Measurements from ENCODE around the gene ZNF791.
"Not testable (repeated sequence)": the region's sequence is repeated elsewhere in the genome, so short reads cannot be mapped to it uniquely, and the experiment has no call there.

Gene ZNF791

GRCh38 chr19:12636631-12637030 lies 25.9 kb downstream of the ZNF791 start:
- no peak for DNase-seq

DNA sequence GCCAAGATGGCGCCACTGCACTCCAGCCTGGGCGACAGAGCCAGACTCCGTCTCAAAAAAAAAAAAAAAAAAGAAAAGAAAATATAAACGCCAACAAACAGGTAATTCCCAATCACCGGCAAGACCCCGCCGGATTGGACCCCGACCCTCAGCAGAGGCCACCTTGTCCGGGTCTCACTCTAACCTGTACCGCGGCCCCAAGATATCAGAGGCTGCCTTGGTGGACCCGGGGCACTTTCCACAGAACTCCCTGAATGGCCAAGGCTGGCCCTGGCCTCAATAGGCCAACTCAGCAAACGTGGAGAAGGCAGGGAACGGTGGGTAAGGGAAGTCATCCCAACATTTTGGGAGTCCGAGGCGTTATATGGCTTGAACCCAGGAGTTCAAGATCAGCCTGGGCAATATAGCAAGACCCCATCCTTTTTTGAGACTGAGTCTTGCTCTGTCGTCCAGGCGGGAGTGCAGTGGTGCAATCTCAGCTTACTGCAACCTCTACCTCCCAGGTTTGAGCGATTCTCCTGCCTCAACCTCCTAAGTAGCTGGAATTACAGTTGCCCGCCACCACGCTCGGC lies 28.0 kb downstream of the ZNF791 start:
- DNase-seq: no peak

- DNase-seq: peak; percentile 56
Observed at GRCh38 chr19:12639901-12640613, 29.3 kb downstream of the ZNF791 start.

- DNase-seq: no peak
Observed at GRCh38 chr19:12641456-12641855, 30.7 kb downstream of the ZNF791 start.

GRCh38 chr19:12642506-12642905 lies 31.8 kb downstream of the ZNF791 start:
- DNase-seq: no peak

DNA sequence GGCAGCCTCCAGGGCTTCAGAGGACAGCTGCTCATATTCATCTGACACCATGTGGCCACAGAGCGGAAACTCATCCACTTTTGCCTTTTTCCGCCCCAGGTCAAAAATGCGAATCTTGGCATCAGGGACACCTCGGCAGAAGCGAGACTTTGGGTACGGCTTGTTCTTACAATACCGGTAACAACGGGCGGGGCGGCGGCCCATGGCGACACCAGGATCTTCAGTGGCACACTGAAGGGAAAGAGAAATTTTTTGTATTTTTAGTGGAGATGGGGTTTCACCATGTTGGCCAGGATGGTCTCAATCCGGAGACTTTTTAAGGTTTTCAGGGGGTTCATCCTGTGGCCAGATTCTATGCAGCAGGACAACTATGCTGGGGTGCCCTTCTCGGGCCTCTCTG lies 33.0 kb downstream of the ZNF791 start:
- DNase-seq: not testable (repeated sequence)

- no peak for DNase-seq
Observed at GRCh38 chr19:12646551-12646950, 35.8 kb downstream of the ZNF791 start.

- no peak for DNase-seq
Observed at GRCh38 chr19:12647047-12647446, 36.3 kb downstream of the ZNF791 start.

- DNase-seq: no peak
Observed at GRCh38 chr19:12647490-12648071, 36.9 kb downstream of the ZNF791 start.

DNA sequence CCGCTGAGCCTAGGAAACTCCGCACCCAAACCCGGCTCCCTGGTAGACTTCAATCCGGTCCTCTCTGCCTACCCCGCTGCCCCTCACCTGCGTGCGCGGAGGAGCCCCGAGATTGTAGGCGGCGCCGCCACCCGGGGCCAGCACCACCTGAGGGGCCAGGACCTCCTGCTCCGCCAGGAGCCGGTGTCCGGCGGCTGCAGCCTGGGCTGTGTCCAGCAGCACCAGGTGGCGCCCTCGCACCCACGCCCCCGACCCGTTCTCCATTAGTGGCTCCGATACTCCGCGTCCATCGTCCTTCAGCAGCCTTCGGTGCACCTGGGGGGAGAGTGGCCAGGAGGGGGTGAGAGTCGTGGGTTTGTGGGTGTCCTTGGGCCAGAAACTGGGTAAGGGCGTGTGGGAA lies 37.4 kb downstream of the ZNF791 start:
- no peak for DNase-seq

DNA sequence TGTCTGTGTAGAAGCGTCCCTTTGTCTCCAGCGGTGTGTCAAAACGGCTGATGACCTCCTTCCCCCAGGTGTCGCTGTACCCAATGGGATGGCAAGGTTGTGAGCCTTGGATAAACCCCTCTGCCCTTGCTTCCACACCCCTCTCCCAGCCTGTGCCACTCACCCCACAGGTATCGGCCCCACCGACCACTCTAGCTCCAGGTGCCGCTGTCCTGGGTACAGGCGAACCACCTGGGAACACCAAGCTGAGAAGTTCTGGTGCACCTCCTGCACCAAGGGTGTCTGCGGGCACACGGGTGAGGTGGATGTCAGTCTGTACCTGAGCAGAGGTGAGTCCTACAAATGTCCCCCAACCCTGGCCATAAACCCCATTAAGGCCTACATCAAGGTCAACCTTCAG lies 39.2 kb downstream of the ZNF791 start:
- DNase-seq: no peak

DNA sequence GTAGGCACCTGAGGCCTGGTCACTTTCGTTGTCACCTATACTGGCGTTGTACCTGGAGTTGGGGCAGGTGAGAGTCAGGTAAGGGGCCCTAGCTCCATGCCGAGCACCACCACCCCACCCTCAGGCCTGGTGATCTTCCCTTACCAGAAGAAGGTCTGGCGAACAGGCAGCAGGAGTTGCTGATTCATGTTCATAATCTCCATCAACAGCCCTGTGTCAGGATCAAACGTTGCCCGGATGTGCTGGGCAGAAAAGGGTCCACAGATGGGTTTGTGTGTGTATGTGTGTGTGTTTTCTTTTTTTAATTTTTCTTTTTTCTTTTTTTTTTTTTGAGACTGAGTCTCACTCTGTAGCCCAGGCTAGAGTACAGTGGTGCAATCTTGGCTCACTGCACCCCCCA lies 41.5 kb downstream of the ZNF791 start:
- DNase-seq: no peak

- no peak for DNase-seq
Observed at GRCh38 chr19:12655546-12655945, 44.8 kb downstream of the ZNF791 start.

GRCh38 chr19:12656899-12657571 lies 46.3 kb downstream of the ZNF791 start:
- DNase-seq: no peak

DNA sequence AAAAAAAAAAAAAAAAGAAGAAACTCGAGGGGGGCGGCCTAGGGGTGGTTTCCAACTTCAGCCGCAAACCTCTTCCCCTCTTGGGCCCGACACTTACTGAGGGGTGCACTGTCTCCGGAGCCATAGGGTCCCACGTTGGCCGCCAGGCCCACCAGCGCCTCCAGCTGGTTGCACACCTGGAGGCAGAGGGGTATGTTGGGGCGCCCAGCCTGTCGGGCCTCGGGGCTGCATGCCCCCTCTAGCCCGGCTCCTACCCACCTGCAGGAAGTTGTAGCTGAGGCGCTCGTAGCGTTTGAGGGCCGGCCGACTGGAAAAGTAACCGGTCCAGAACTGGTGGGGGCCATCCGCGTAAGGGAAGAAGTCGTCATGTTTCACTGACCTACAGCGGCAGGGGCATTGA lies 47.2 kb downstream of the ZNF791 start:
- DNase-seq: no peak

DNA sequence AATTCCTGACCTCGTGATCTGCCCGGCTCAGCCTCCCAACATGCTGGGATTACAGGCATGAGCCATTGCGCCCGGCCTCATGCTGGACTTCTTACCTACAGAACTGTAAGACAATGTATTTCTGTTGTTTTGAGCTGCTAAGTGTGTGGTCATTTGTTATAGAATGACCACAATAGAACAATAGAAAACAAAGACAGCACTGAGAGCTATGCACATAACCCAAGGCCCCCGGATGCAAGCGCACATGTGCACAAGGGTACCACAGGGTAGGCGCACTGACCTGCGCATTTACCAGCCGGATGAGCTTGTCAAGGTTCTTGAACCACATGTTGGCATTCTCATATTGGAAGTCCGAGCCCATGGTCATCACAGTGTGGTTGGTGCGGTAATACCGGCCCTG lies 50.3 kb downstream of the ZNF791 start:
- DNase-seq: no peak

DNA sequence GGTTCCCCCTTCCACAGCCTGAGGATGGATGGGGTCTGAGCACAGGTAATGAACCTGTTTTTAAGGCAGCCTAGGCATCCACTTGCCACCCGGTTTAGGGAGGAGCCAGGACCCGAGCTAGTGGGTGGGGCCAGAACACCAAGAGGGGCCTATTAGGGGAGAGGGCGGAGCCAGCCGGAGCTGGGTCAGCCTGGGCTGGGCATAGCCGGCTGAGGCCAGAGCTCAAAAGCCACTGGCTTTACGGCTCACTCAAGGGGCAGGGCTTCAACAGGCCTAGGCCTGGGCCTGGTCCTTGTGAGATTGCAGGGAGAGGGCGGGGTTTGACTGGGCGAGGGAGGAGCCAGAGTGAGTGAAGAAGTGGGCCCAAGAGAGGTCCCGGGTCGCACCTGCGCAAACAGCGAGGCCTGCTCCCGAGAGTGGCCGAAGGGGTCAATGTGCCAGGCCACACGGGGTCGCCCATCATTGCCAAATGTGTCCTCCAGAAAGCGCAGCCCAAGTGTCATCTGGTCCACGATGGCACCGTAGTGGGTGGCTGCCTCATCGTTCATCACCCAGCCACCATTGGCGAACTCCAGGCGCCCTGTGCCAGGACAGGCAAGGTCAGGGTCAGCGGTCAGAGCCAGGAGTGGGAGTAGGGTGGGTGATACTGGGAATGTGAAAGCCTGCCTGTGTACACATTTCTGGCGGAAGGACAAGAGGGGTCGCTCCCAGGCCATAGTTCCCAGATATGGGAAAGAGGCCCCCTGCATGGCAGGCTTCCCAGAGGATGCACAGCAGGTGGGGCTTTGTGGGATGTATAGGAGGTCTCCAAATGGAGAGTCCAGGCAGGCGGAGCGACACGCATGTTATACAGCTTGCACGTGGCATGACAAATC lies 53.9 kb downstream of the ZNF791 start:
- no peak for DNase-seq

- DNase-seq: no peak
Observed at GRCh38 chr19:12665281-12665573, 54.5 kb downstream of the ZNF791 start.

- DNase-seq: no peak
Observed at GRCh38 chr19:12665671-12666264, 55.0 kb downstream of the ZNF791 start.

DNA sequence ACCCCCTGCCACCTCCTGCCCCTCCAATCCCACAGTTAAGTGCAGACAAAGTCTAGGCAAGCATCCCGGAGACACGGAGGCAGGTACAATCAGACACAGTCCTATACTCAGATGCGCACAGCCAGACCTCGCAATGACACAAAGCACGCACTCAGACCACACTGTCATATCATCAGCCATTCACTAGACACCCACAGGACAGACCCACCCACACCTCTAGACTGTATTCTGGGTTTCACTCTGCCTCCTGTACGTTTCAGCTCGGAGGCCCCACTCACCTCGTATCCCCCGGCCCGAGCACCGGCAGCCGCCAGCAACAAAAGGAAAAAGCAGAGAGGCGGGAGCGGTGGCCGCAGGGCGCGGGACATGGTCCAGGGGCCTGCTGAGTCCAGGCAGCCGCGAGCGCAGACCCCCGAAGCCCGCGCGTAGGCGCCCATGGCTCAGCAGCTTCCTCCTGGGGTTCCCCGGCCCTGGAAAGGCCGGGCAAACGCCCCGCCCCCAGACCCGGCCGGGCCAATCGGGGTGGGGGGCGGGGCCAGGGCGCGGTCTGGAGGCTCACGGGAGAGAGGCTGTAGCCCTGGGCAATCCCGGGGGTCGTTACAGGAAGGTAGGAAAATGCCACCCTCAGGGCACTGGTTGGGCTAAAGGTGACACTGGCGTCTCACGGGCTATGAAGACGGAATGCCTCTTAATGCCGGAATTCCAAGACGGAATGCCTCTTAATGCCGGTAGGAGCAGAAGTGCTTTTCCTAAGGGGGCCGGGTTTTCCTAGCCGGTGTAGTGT lies 55.7 kb downstream of the ZNF791 start, which contains the start of the genes MAN2B1 and WDR83:
Gene MAN2B1 (minus strand): TSS at position 478 of the 784 bp plus-strand sequence. CDS start 41 bp downstream, at position 437.
Gene WDR83 (plus strand): TSS at position 543 of the 784 bp plus-strand sequence. CDS start 2,984 bp downstream, outside the sequence.
- DNase-seq: peak; percentile 56

DNA sequence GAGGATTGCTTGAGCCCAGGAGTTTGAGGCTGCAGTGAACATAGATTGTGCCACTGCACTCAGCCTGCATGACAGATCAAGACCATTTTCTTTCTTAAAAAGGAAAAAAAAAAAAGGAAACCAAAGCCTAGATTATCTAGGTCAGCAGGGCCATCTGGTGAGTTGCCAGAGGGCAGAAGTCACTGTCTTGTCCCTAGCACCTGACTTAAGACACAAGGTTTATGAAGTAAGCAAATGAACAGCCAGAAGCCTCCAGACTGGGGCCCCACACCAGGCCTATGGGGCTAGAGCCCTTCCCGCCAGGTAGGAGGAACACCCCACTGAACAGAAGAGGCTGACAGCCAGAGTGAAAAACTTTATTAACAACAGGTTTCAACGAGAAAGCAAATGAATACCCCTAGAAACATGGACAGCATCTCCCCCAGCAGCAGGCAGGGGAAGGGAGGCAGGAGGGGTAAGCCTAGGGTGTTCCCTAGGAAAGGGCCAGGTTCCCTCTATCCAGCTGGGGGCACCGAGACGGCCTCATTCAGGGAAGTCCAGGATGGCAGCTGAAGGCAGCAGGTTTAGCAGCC lies 57.1 kb downstream of the ZNF791 start:
- DNase-seq: no peak
